ENCODE data around the gene GJD3.

DNA sequence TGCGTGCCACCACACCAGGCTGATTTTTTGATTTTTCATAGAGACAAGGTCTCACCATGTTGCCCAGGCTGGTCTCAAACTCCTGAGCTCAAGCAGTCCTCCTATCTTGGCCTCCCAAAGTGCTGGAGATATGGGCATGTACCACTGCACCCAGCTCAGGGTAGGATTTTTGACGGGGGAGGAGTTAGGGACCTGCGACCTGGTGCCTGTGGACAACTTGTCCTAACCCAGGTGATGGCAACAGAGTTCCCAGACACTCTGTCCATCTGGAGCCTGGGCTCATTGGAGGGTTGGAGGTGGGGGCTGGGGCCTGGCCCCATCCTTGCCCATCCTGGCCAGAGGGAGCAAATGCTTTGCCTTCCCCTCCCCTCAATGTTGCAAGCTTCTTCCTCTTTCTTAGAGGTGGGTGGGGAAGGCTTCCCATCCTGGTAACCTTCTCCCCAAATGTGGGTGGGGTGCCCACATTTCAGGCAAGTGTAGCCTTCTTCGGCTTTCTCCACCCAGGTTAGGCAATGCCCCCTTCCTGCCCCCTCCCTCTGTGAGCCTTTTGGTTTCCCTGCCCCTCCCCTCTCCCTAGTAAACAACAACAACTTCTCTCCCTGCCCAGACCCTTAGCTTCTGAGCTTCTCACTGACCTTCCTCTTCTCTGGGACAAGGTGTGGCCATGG lies 30.6 kb downstream of the GJD3 start:
- TF ChIP-seq, protein P1, sequence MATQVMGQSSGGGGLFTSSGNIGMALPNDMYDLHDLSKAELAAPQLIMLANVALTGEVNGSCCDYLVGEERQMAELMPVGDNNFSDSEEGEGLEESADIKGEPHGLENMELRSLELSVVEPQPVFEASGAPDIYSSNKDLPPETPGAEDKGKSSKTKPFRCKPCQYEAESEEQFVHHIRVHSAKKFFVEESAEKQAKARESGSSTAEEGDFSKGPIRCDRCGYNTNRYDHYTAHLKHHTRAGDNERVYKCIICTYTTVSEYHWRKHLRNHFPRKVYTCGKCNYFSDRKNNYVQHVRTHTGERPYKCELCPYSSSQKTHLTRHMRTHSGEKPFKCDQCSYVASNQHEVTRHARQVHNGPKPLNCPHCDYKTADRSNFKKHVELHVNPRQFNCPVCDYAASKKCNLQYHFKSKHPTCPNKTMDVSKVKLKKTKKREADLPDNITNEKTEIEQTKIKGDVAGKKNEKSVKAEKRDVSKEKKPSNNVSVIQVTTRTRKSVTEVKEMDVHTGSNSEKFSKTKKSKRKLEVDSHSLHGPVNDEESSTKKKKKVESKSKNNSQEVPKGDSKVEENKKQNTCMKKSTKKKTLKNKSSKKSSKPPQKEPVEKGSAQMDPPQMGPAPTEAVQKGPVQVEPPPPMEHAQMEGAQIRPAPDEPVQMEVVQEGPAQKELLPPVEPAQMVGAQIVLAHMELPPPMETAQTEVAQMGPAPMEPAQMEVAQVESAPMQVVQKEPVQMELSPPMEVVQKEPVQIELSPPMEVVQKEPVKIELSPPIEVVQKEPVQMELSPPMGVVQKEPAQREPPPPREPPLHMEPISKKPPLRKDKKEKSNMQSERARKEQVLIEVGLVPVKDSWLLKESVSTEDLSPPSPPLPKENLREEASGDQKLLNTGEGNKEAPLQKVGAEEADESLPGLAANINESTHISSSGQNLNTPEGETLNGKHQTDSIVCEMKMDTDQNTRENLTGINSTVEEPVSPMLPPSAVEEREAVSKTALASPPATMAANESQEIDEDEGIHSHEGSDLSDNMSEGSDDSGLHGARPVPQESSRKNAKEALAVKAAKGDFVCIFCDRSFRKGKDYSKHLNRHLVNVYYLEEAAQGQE (IDR thresholded peaks at IDR 0.05; ENCODE audit: insufficient read depth in 1 of 2, low read depth in 2 of 2, low read length in 2 of 2): no peak
- no peak for TF ChIP-seq FOXP2 (optimal IDR thresholded peaks at IDR 0.05; ENCODE audit: borderline replicate concordance, extremely low read depth, extremely low read length, insufficient read depth)
